Neural cell (in vitro differentiated cells): ENCODE data around the gene ATF5. TPM values are rescaled to one million over a fixed set of nuclear protein-coding genes. Genes with fewer than 3 reads are reported as not detected.

Experiments
- H2AFZ ChIP-seq: fragments of 200-600, 300-800 bp; sonication (generic), shearing (Covaris generic); 2 replicates; pipeline ENCODE4 v1.6.0; 2014; ENCODE audit warnings: low read depth, mild to moderate bottlenecking, antibody characterized with exemption, low read length, moderate library complexity
- H3F3A ChIP-seq: fragments of 200-600 bp; shearing (Covaris generic); 2 replicates; pipeline ENCODE4 v1.6.1; 2016; ENCODE audit warnings: mild to moderate bottlenecking, moderate library complexity, mixed read lengths, antibody characterized with exemption, low read length; ENCODE audit not compliant: insufficient read depth, poor library complexity, severe bottlenecking
- H3K27ac ChIP-seq: fragments of 200-600, 300-800 bp; sonication (generic), shearing (Covaris generic); 2 replicates; pipeline ENCODE4 v1.5.1; 2014; ENCODE audit warnings: mild to moderate bottlenecking, low read length, moderate library complexity
- H3K27me3 ChIP-seq: fragments of 300-800, 200-600 bp; sonication (generic), shearing (Covaris generic); 2 replicates; pipeline ENCODE4 v1.6.0; 2014; ENCODE audit warnings: mild to moderate bottlenecking, low read depth, low read length, moderate library complexity; ENCODE audit not compliant: insufficient read depth
- H3K36me3 ChIP-seq: fragments of 300-800, 200-600 bp; sonication (generic), shearing (Covaris generic); 2 replicates; pipeline ENCODE4 v1.5.1; 2014; ENCODE audit warnings: mild to moderate bottlenecking, antibody characterized with exemption, low read length, moderate library complexity; ENCODE audit not compliant: insufficient read depth
- H3K4me2 ChIP-seq: fragments of 300-800, 200-600 bp; sonication (generic), shearing (Covaris generic); 2 replicates; pipeline ENCODE4 v1.6.0; 2014; ENCODE audit warnings: mild to moderate bottlenecking, low read length
- H3K4me3 ChIP-seq: fragments of 300-800, 200-600 bp; sonication (generic), shearing (Covaris generic); 2 replicates; pipeline ENCODE4 v1.5.1; 2014; ENCODE audit warnings: mild to moderate bottlenecking, low read length, moderate library complexity
- H3K79me2 ChIP-seq: fragments of 200-600 bp; shearing (Covaris generic); replicated peaks from 2 replicates; pipeline ENCODE4 v1.6.0; 2014; ENCODE audit warnings: mild to moderate bottlenecking, low read length, moderate library complexity; ENCODE audit not compliant: insufficient read depth
- H3K9ac ChIP-seq: fragments of 300-800, 200-600 bp; sonication (generic), shearing (Covaris generic); 2 replicates; pipeline ENCODE4 v1.6.1; 2016; ENCODE audit warnings: mild to moderate bottlenecking, low read length, mixed read lengths
- H3K9me2 ChIP-seq: fragments of 200-600 bp; shearing (Covaris generic); 2 replicates; pipeline ENCODE4 v1.6.1; 2016; ENCODE audit warnings: mild to moderate bottlenecking, low read length, mixed read lengths; ENCODE audit not compliant: insufficient read depth
- H3K9me3 ChIP-seq: fragments of 200-600, 300-800 bp; sonication (generic), shearing (Covaris generic); 2 replicates; pipeline ENCODE4 v1.6.1; 2016; ENCODE audit warnings: mild to moderate bottlenecking, mixed run types, low read length, moderate library complexity, mixed read lengths
- H4K20me1 ChIP-seq: fragments of 200-600 bp; shearing (Covaris generic); 2 replicates; pipeline ENCODE4 v1.6.1; 2016; ENCODE audit warnings: mild to moderate bottlenecking, mixed run types; ENCODE audit not compliant: insufficient read depth
- CTCF ChIP-seq: fragments of 450-650 bp; IDR thresholded peaks from 2 replicates; pipeline ENCODE4 v1.5.1; 2014; ENCODE audit warnings: antibody characterized with exemption, mild to moderate bottlenecking, moderate library complexity; ENCODE audit not compliant: poor library complexity, severe bottlenecking
- EP300 ChIP-seq: fragments of 450-650 bp; conservative IDR thresholded peaks from 2 replicates; pipeline ENCODE4 v1.6.1; 2014; ENCODE audit warnings: antibody characterized with exemption, mild to moderate bottlenecking, moderate library complexity; ENCODE audit not compliant: poor library complexity, severe bottlenecking
- EZH2 ChIP-seq: fragments of 200-600, 300-800 bp; shearing (Covaris generic), sonication (generic); IDR thresholded peaks from 2 replicates; pipeline ENCODE4 v1.6.1; 2014; ENCODE audit warnings: antibody characterized with exemption, low read length, borderline replicate concordance, mild to moderate bottlenecking; ENCODE audit not compliant: insufficient read depth, poor library complexity, severe bottlenecking
- MXI1 ChIP-seq: fragments of 450-650 bp; conservative IDR thresholded peaks from 2 replicates; pipeline ENCODE4 v1.6.1; 2014; ENCODE audit warnings: antibody characterized with exemption, mild to moderate bottlenecking; ENCODE audit not compliant: poor library complexity, severe bottlenecking
- POLR2AphosphoS5 ChIP-seq: IDR thresholded peaks from 2 replicates; pipeline ENCODE4 v1.6.1; 2012
- RAD21 ChIP-seq: fragments of 450-650 bp; conservative IDR thresholded peaks from 2 replicates; pipeline ENCODE4 v1.6.1; 2014; ENCODE audit warnings: antibody characterized with exemption, mild to moderate bottlenecking, moderate library complexity
- TAF1 ChIP-seq: IDR thresholded peaks from 2 replicates; pipeline ENCODE4 v1.6.1; 2012; ENCODE audit warnings: low read depth
- polyA plus RNA-seq: library from polyadenylated mRNA; depleted of rRNA; stranded (reverse); fragments of >200 nt; gene quantifications from 2 replicates; pipeline ENCODE4 v1.2.3, GENCODE V29; 2014
- TF ChIP-seq, protein P1 (sequence below): IDR thresholded peaks from 2 replicates; pipeline ENCODE4 v1.6.1; 2012; ENCODE audit warnings: borderline replicate concordance

Gene ATF5
- polyA plus RNA-seq, 1 donor from 2014 or later: 16.1 TPM

DNA sequence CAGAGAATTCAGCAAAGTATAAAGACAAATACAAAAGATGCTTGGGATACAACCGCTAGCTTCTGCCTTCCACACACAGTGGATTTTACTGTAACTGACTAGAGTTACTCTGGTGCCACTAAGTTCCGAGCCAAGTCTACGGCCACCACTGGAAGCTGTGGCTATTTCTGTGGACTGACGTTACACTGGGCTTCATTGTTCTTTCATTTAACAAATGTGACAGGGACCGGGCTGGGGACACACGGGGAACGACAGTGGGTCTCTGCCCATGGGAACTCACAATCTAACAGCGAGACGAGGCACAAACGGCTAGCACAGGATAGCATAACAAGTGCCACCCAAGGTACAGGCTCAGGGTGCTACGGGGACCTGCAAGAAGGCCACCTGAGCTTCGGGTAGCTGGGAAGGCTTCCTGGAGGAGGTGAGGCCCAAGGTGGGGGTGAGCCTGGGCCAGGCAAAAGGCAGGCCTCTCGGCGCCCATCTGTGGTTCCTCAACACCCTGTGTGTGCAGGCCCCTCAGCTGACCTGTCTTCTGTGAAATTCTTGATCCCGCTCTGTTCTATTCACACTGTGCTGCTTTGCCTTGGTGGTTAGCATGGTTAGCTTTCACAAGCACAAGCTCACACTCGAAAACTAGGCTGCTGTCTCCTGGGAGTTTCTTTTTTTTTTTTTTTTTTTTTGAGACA lies 22.0 kb upstream of the ATF5 start:
- Histone ChIP-seq H3K4me2 (no peak overlapping the region), H3K4me3 (no peak overlapping the region), H3K27me3 (no peaks in the 10 kb centered on the region), H2AFZ (no peak overlapping the region), H4K20me1 (no peaks in the 10 kb centered on the region), H3F3A (no peaks in the 10 kb centered on the region), H3K79me2 (no peaks in the 10 kb centered on the region), H3K9me3 (no peaks in the 10 kb centered on the region), H3K27ac (no peak overlapping the region), H3K36me3 (no peaks in the 10 kb centered on the region), H3K9me2 (no peaks in the 10 kb centered on the region), H3K9ac (no peak overlapping the region)
- no peak for TF ChIP-seq TAF1
- TF ChIP-seq CTCF: no peak
- TF ChIP-seq POLR2AphosphoS5: no peak
- TF ChIP-seq EZH2: no peak
- TF ChIP-seq EP300: no peak
- TF ChIP-seq MXI1: no peak
- no peak for TF ChIP-seq RAD21

- no peak overlapping the region for H3K9ac ChIP-seq
- no peaks in the 10 kb centered on the region for H3K9me3 ChIP-seq
- H3K79me2 ChIP-seq: no peaks in the 10 kb centered on the region
- no peak overlapping the region for H3K4me2 ChIP-seq
- H3K4me3 ChIP-seq: no peak overlapping the region
- no peak overlapping the region for H2AFZ ChIP-seq
- no peaks in the 10 kb centered on the region for H4K20me1 ChIP-seq
- no peaks in the 10 kb centered on the region for H3K36me3 ChIP-seq
- no peaks in the 10 kb centered on the region for H3F3A ChIP-seq
- H3K9me2 ChIP-seq: no peaks in the 10 kb centered on the region
- no peak overlapping the region for H3K27ac ChIP-seq
- TF ChIP-seq MXI1 (no peak), TAF1 (no peak), EP300 (no peak), EZH2 (no peak), POLR2AphosphoS5 (no peak), RAD21 (no peak)
- TF ChIP-seq, protein P1, sequence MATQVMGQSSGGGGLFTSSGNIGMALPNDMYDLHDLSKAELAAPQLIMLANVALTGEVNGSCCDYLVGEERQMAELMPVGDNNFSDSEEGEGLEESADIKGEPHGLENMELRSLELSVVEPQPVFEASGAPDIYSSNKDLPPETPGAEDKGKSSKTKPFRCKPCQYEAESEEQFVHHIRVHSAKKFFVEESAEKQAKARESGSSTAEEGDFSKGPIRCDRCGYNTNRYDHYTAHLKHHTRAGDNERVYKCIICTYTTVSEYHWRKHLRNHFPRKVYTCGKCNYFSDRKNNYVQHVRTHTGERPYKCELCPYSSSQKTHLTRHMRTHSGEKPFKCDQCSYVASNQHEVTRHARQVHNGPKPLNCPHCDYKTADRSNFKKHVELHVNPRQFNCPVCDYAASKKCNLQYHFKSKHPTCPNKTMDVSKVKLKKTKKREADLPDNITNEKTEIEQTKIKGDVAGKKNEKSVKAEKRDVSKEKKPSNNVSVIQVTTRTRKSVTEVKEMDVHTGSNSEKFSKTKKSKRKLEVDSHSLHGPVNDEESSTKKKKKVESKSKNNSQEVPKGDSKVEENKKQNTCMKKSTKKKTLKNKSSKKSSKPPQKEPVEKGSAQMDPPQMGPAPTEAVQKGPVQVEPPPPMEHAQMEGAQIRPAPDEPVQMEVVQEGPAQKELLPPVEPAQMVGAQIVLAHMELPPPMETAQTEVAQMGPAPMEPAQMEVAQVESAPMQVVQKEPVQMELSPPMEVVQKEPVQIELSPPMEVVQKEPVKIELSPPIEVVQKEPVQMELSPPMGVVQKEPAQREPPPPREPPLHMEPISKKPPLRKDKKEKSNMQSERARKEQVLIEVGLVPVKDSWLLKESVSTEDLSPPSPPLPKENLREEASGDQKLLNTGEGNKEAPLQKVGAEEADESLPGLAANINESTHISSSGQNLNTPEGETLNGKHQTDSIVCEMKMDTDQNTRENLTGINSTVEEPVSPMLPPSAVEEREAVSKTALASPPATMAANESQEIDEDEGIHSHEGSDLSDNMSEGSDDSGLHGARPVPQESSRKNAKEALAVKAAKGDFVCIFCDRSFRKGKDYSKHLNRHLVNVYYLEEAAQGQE: no peak
- no peaks in the 10 kb centered on the region for H3K27me3 ChIP-seq
Measured at GRCh38 chr19:49907745-49908446, 21.1 kb upstream of the ATF5 start.
